Calu3 (cell line): ENCODE data around the gene FAM78B. TPM values are rescaled to one million over a fixed set of nuclear protein-coding genes. Genes with fewer than 3 reads are reported as not detected.

Experiments
- BruUV-seq: library from RNA; stranded (reverse); fragments of 400-500 nt; replicated peaks from 2 replicates; lab custom pipeline; 2021; lab: Mats Ljungman, UMichigan
- CTCF ChIA-PET: fragments of 300-600 bp; sonication (Branson Sonifier 250); formaldehyde crosslinking; loops from one replicate; lab custom pipeline; 2022; ENCODE audit warnings: antibody characterized with exemption; lab: Charles Lee
- DNase-seq: peaks from one replicate; pipeline ENCODE4 v3.0.0; 2022
- H3K27ac Mint-ChIP-seq: one replicate; pipeline ENCODE4 v1.8.0; 2022; ENCODE audit warnings: mixed read lengths; ENCODE audit not compliant: unreplicated experiment
- H3K27me3 Mint-ChIP-seq: one replicate; pipeline ENCODE4 v1.8.0; 2022; ENCODE audit warnings: mixed read lengths; ENCODE audit not compliant: unreplicated experiment
- H3K36me3 Mint-ChIP-seq: one replicate; pipeline ENCODE4 v1.8.0; 2022; ENCODE audit warnings: mild to moderate bottlenecking, moderate library complexity, mixed read lengths; ENCODE audit not compliant: insufficient read depth, unreplicated experiment
- H3K4me1 Mint-ChIP-seq: one replicate; pipeline ENCODE4 v1.8.0; 2022; ENCODE audit warnings: mild to moderate bottlenecking, low read depth, mixed read lengths; ENCODE audit not compliant: unreplicated experiment
- H3K4me3 Mint-ChIP-seq: one replicate; pipeline ENCODE4 v1.8.0; 2022; ENCODE audit warnings: mild to moderate bottlenecking, low read depth, moderate library complexity, mixed read lengths; ENCODE audit not compliant: unreplicated experiment
- H3K9me3 Mint-ChIP-seq: one replicate; pipeline ENCODE4 v1.8.0; 2022; ENCODE audit warnings: low read depth, mixed read lengths; ENCODE audit not compliant: unreplicated experiment
- intact Hi-C: fragments of 100-400 bp; cut with micrococcal nuclease; formaldehyde crosslinking; loops from one replicate; pipeline ENCODE4 v1.10.0; 2022; ENCODE audit not compliant: unreplicated experiment
- total RNA-seq: library from RNA; stranded (reverse); gene quantifications from 2 replicates; pipeline ENCODE4 v1.2.3, GENCODE V29; 2022
- TF ChIP-seq, protein P1 (sequence below): fragments of 200-600 bp; IDR thresholded peaks from one replicate; pipeline ENCODE4 v1.8.0; 2022; ENCODE audit warnings: antibody characterized with exemption; ENCODE audit not compliant: unreplicated experiment

The FAM78B gene
- total RNA-seq, 1 experiment from 2014 or later: 4.9 TPM

DNA sequence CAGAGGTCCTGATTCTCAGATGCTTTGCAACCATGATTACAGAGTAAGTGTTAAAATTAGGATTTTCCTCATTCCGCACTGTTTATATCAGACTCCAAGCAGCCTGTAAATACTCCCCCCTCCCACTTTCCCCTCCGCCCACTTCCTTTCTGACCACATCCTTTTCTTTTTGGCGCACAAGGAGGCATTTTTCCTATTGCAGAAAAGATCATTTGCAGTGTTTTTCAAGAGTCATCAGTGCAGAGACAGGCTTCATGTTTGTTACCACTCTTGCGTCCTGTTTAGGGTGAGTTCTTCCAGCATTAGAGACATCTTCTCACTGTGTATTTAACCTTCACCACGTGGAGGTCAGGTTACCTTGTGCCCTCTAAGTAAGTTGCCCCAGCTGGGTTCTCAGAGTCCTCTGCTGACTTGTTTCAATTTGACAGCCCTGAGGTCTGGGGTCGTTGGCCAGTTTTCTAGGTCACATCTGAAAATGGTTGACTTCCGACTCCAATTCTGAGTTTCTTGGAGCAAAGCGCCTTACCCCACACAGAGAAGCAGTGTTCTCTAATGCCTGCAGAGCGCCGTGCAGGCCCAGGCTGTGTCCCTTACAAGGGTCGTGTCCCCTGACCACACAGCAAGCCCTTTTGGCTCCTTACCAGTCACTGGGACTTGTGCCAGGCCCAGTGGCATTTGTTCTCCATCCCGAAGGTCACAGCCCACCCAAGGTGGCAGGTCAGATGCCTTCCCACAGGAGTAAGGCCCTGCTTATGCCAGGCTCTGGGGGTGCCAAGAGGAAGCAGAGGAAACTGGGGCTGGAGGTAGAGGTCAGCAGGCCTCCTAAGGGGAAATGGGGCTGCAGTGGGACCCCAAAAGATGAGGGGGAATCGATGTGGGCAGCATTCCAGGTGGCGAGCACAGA is 85.6 kb downstream of the FAM78B start:
- BruUV-seq: no TSS peak
- H3K27ac Mint-ChIP-seq: no peak overlapping the region

DNA sequence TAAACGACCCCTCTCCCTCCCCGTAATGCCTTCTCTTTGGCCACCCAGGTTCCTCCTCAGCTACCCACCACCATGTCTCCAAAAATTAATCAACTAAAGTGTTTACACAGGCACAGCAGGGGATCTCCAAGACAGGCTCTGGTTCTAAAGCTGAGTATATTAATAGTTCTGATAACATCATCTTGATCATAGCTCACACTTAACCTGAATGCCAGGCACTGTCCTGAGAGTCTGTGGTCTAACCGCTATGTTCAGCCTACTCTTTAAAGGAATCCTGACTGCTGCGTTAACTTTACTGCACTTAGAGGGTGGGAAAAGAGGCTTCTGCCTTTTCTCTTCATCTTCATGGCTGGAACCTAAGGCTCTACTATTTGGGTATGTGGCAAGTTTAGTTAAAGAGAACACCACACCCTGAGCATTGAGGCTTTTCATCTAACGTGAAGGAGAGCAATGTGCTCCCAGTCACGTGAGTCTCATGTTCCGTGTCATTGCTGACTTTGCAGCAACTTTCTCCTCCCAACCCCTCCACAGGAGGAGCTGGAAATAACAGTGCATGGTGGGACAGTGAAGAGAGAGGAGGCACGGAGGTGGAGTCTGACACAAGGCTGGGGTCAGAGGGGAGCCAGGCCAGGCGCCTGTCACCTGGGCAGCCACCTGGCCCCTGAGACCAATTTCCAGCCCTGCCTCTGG is 86.4 kb downstream of the FAM78B start:
- no peak overlapping the region for H3K4me3 Mint-ChIP-seq
- CTCF ChIA-PET: no interaction called here
- H3K9me3 Mint-ChIP-seq: no peaks in the 10 kb centered on the region
- intact Hi-C loops: no loop called here
- H3K27ac Mint-ChIP-seq: no peak overlapping the region
- DNase-seq: no peak
- BruUV-seq: no TSS peak
- TF ChIP-seq, protein P1, sequence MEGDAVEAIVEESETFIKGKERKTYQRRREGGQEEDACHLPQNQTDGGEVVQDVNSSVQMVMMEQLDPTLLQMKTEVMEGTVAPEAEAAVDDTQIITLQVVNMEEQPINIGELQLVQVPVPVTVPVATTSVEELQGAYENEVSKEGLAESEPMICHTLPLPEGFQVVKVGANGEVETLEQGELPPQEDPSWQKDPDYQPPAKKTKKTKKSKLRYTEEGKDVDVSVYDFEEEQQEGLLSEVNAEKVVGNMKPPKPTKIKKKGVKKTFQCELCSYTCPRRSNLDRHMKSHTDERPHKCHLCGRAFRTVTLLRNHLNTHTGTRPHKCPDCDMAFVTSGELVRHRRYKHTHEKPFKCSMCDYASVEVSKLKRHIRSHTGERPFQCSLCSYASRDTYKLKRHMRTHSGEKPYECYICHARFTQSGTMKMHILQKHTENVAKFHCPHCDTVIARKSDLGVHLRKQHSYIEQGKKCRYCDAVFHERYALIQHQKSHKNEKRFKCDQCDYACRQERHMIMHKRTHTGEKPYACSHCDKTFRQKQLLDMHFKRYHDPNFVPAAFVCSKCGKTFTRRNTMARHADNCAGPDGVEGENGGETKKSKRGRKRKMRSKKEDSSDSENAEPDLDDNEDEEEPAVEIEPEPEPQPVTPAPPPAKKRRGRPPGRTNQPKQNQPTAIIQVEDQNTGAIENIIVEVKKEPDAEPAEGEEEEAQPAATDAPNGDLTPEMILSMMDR: no peak
- H3K27me3 Mint-ChIP-seq: no peaks in the 10 kb centered on the region
- H3K4me1 Mint-ChIP-seq: no peaks in the 10 kb centered on the region
- H3K36me3 Mint-ChIP-seq: no peaks in the 10 kb centered on the region

More for the DNA sequence above, 85.6 kb downstream of the FAM78B start:
- Mint-ChIP-seq H3K27me3 (no peaks in the 10 kb centered on the region), H3K4me3 (no peak overlapping the region), H3K36me3 (no peaks in the 10 kb centered on the region), H3K9me3 (no peaks in the 10 kb centered on the region), H3K4me1 (no peaks in the 10 kb centered on the region)
- CTCF ChIA-PET: no interaction called here
- intact Hi-C loops: no loop called here
- DNase-seq: no peak
- TF ChIP-seq, protein P1: no peak

DNA sequence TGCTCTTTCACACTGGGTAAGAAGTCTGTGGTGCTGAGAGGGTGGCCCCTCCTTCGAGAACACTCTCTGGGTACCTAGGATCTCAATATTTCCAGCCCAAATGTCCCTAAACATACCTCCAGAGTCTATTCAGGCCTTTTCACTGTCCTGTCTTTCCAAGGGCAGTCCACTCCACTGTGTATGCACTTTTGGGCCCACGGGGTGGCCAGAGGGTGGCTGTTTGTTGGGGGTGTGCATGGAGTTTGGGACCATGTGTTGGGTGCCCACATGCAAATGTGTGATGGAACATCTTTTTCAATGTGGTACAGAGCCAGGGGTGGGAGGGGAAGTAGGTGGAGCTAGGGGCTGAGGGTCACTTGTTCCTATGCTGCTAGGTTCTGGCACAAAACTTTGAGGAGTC is 87.5 kb downstream of the FAM78B start:
- CTCF ChIA-PET: interaction anchor here (0.7 kb wide), 1 partner anchor 529 kb away, joined by 3 read pairs; no protein-coding TSS in a partner anchor
- Mint-ChIP-seq H3K27me3 (no peaks in the 10 kb centered on the region), H3K9me3 (no peaks in the 10 kb centered on the region), H3K27ac (no peak overlapping the region), H3K36me3 (no peaks in the 10 kb centered on the region), H3K4me3 (no peak overlapping the region), H3K4me1 (no peaks in the 10 kb centered on the region)
- no TSS peak for BruUV-seq
- DNase-seq: no peak
- TF ChIP-seq, protein P1: no peak
- intact Hi-C loops: no loop called here

DNA sequence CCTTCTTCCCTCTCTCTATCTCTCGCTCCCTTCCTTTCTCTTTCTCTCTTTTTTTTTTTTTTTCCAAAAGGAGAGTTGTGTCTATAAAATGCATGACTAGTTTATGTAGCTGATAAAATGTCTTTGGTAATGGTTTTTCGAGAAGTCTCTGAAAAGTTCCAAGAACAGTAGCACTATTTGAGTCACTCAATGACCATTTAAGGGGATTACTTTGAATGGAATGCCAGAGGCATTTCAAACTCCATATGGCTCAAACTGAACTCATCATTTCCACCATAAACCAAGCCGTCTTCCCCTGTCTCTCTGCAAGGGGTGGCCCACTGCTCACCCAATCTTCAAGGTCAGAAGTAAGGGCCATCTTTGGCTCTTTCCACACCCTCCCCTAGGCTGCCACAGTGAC is 93.3 kb downstream of the FAM78B start:
- DNase-seq: no peak
- Mint-ChIP-seq H3K4me3 (no peak overlapping the region), H3K9me3 (no peaks in the 10 kb centered on the region), H3K27me3 (no peaks in the 10 kb centered on the region), H3K36me3 (no peaks in the 10 kb centered on the region), H3K4me1 (no peaks in the 10 kb centered on the region), H3K27ac (no peak overlapping the region)
- BruUV-seq: no TSS peak
- intact Hi-C loops: no loop called here
- CTCF ChIA-PET: no interaction called here
- TF ChIP-seq, protein P1: no peak
